ENCODE results near the gene SLCO2A1.

SLCO2A1 gene

GRCh38 chr3:133999891-134000685 is 29.6 kb downstream of the SLCO2A1 start:
- DNase-seq (ENCODE audit: low spot score), result no peak

- no peak for DNase-seq (ENCODE audit: low spot score)
These were observed 31.0 kb downstream of the SLCO2A1 start for GRCh38 chr3:133998691-133999241.

- DNase-seq (ENCODE audit: low spot score), result no peak
These were observed 31.7 kb downstream of the SLCO2A1 start for GRCh38 chr3:133997871-133998635.

- no peak for DNase-seq (ENCODE audit: low spot score)
These were observed 32.7 kb downstream of the SLCO2A1 start for GRCh38 chr3:133996996-133997395.

DNA sequence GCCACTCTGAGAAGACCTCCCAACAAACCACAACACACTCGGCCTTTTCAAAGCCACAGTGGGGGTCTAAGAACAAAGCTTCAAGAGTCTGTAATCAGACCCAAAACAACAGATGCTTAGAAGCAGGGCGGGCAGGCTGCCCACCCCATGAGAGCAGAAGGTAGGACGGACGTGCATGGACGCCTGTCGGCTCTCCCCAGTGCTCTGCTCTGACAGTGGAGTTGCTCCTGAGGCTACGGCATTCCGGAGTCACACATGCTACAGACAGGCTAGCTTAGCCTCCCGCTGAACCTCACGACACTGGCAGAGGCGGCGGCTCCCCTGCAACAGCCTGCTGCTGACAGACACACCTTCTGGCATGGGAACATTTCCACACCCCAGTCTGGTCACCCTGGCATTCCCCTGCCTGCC is 33.5 kb downstream of the SLCO2A1 start:
- DNase-seq (ENCODE audit: low spot score), result no peak

GRCh38 chr3:133995264-133995663 is 34.5 kb downstream of the SLCO2A1 start:
- no peak for DNase-seq (ENCODE audit: low spot score)

DNA sequence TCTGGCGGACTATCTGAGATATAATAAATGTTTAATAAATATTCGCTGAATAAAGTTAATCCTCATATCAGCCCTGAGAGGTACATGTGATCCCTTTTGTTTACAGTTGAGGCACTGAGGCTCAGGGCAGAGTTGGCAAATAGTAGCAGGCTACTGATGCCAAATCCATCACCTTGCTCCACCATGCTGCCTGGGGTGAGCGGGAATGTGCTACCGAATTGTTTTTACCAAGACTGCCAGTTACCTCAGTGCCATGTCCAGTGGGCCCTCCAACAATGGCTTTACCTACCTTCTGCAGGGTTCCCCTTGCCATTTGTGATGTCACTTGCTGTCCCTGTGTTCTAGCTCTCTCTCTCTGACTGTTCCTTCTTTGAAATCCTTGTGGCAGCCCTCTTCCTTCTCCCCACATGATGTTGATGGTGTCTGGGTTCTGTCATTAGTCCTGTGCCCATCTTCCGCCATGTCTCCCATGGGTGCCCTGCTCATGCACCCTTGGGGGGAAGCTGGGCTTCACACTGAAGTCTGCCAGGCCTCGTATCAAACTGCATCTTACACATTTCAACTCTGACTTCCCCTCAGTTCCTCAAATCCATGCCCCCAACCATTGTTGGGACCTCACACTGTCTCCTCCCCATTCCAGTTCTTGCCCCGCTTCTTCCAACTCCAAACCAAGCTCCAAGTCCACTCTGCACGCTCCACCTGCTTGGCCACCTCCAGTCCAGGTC is 35.4 kb downstream of the SLCO2A1 start:
- no peak for DNase-seq (ENCODE audit: low spot score)

DNA sequence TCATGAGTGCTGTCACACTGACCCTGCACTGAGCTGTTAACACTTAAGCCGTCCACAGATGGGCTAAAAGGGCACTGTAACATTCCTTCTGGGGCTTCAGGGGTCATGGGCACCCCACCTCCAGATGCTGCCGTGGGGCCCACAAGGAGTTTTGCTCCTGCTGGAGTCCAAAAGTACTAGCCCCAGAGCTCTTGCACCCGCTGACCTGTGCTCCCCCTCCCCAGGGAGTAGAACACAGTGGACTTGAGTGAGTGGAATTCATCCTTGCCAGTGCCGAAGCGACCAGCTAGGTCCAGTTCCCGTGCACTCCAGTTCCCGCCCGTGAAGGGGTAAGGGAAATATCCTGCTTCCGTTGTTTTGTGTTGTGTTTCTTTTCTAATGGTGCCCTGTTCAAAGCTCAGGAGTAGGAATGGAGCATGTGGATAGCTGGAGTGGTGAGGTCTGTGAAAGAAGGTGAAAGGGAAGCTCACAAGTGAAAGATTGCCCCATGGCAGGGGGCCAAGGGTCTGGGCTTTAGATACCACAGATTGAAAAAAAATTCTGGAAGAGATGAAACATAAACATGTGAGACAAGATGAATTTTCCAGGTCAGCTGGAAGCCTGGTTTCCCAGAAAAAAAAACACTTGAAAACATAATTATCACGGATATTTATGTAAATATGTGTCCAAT is 36.6 kb downstream of the SLCO2A1 start:
- DNase-seq (ENCODE audit: low spot score), result no peak

- no peak for DNase-seq (ENCODE audit: low spot score)
These were observed 37.3 kb downstream of the SLCO2A1 start for GRCh38 chr3:133992381-133992780.

DNA sequence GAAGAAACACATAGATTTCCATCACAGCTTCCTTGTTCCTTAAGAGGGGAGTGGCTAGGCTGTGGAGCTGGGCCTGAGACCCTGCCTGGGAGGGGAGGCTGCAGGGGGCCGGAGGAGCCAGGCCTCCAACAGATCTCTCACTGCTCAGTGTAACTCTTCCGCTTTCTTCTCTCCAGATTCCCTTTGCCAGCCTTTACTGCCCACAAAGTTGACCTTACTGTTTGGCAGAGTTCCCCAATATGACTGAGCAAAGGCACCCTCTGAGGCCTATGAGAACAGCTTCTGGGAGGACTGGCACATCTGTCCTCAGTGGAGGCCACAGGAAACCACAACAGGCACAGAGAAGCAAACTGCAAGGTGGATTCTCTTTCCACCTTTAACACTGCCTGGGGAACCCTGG is 38.1 kb downstream of the SLCO2A1 start:
- no peak for DNase-seq (ENCODE audit: low spot score)

GRCh38 chr3:133991209-133991608 is 38.5 kb downstream of the SLCO2A1 start:
- DNase-seq (ENCODE audit: low spot score), result no peak

- DNase-seq (ENCODE audit: low spot score), result no peak
These were observed 39.6 kb downstream of the SLCO2A1 start for GRCh38 chr3:133989936-133990702.

DNA sequence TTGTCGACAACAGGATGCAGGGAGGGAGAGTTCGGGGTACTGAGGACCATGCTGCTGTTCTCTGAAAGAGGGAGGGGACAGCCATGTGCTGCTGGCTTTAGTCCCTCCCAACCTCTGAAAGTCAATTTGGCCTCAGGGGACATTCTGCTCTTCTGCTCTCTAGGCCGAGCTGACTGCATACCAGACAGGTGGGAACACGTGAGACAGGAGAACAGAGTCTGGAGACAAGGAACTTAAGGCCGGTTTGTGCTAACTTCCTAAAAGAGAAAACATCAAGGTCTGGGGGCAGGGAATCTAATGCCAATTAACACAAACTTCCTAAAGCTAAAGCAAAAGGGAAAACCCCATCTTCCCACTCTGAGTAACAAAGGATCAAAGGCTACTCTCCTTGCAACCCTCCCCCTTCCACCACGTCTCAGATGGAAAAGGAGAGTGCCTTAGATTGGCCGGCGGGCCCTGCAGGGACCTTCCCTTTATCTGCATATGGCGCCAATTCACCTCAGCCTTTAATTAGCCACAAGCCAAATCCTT is 41.0 kb downstream of the SLCO2A1 start:
- no peak for DNase-seq (ENCODE audit: low spot score)

- no peak for DNase-seq (ENCODE audit: low spot score)
These were observed 41.7 kb downstream of the SLCO2A1 start for GRCh38 chr3:133987948-133988484.

- no peak for DNase-seq (ENCODE audit: low spot score)
These were observed 42.6 kb downstream of the SLCO2A1 start for GRCh38 chr3:133987136-133987535.

- no peak for DNase-seq (ENCODE audit: low spot score)
These were observed 43.4 kb downstream of the SLCO2A1 start for GRCh38 chr3:133986311-133986710.

DNA sequence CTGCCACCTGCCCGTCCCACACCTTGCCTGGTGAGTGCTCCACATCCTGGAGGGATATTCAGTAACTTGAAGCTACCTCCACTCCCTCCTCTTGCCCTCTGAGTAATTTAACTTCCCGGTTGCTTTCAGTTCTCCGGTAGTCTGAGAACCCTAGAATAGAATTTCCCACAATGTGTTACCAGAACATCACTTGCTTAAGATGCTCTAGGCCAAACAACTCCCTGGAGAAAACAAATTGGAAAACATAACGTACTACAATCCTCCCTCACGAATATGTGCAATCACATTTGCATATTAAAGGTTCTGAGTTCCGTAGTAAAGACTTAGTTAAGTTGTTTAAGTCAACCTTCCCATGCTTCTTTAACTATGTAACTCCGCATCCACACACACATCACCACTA is 44.8 kb downstream of the SLCO2A1 start:
- no peak for DNase-seq (ENCODE audit: low spot score)

- DNase-seq (ENCODE audit: low spot score), result no peak
These were observed 45.9 kb downstream of the SLCO2A1 start for GRCh38 chr3:133983576-133984560.

GRCh38 chr3:133983126-133983525 is 46.6 kb downstream of the SLCO2A1 start:
- DNase-seq (ENCODE audit: low spot score), result no peak
